HUES64 (cell line): Measurements from ENCODE around the gene NINJ2.

Experiments used
- H3K27ac ChIP-seq: 2 replicates; pipeline ENCODE4 v1.7.0; 2013; ENCODE audit warnings: low read depth, low read length, inconsistent platforms
- H3K27me3 ChIP-seq: 2 replicates; pipeline ENCODE4 v1.6.1; 2013; ENCODE audit warnings: mild to moderate bottlenecking, low read length; ENCODE audit not compliant: insufficient read depth
- H3K36me3 ChIP-seq: 2 replicates; pipeline ENCODE4 v1.6.1; 2013; ENCODE audit warnings: mild to moderate bottlenecking, low read length; ENCODE audit not compliant: insufficient read depth
- H3K4me1 ChIP-seq: 2 replicates; pipeline ENCODE4 v1.6.1; 2013; ENCODE audit warnings: mild to moderate bottlenecking, low read length, moderate library complexity; ENCODE audit not compliant: insufficient read depth
- H3K4me3 ChIP-seq: 2 replicates; pipeline ENCODE4 v1.5.1; 2013; ENCODE audit warnings: mild to moderate bottlenecking, low read length, moderate library complexity
- H3K9ac ChIP-seq: 2 replicates; pipeline ENCODE4 v1.6.1; 2013; ENCODE audit warnings: mild to moderate bottlenecking, low read depth, low read length
- H3K9me3 ChIP-seq: 2 replicates; pipeline ENCODE4 v1.6.1; 2013; ENCODE audit warnings: low read depth, low read length; ENCODE audit not compliant: insufficient read depth
- WGBS: fragments of 150-250, 120-280 bp; methylation state at CpG from one replicate; pipeline ENCODE4 v1.1.7; 2013; ENCODE audit warnings: missing lambda C conversion rate; 5-methylcytosine and 5-hydroxymethylcytosine counted together

Gene NINJ2

GRCh38 chr12:668090-668481 lies 4.8 kb upstream of the NINJ2 start:
- WGBS: 58% methylated on average over 1 of the region's 1 CpG

GRCh38 chr12:666766-667308 lies 3.6 kb upstream of the NINJ2 start:
- H3K4me3 ChIP-seq: no peak overlapping the region
- peaks cover 17% of the 10 kb centered on the region for H3K4me1 ChIP-seq
- H3K36me3 ChIP-seq: no peaks in the 10 kb centered on the region
- no peaks in the 10 kb centered on the region for H3K9me3 ChIP-seq
- H3K27ac ChIP-seq: no peak overlapping the region
- H3K27me3 ChIP-seq: no peaks in the 10 kb centered on the region
- 87% methylated on average over 7 of the region's 7 CpGs for WGBS
- no peak overlapping the region; the same call in 1 of the 2 replicates for H3K9ac ChIP-seq

More at GRCh38 chr12:668090-668481, 4.8 kb upstream of the NINJ2 start:
- no peaks in the 10 kb centered on the region for H3K27me3 ChIP-seq
- no peak overlapping the region for H3K4me3 ChIP-seq
- peaks cover 17% of the 10 kb centered on the region for H3K4me1 ChIP-seq
- H3K9me3 ChIP-seq: no peaks in the 10 kb centered on the region
- no peaks in the 10 kb centered on the region for H3K36me3 ChIP-seq
- no peak overlapping the region for H3K27ac ChIP-seq
- H3K9ac ChIP-seq: no peak overlapping the region

DNA sequence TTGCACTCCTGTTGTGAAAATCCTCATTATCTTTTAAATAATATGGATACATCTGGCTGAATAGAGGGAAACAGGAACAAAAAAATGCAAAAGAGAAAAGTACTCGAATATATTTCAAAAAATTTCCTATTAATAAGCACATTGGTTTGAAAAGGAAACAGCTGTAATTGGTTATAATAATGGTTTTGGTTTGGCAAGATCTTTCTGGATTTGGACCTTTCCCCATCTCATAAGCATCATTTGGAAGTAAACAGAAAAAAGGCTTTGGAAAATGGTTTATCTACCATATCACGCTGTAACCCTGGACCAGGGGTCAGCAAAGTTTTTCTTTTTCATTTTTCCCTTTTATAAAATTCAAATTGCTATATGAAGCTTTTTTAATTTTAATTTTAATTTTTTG lies 2.8 kb upstream of the NINJ2 start:
- Histone ChIP-seq H3K4me1 (peaks cover 17% of the 10 kb centered on the region), H3K9ac (no peak overlapping the region), H3K36me3 (no peaks in the 10 kb centered on the region), H3K27ac (no peak overlapping the region), H3K4me3 (no peak overlapping the region), H3K9me3 (no peaks in the 10 kb centered on the region), H3K27me3 (no peaks in the 10 kb centered on the region)
- no CpG with 5 or more reads among the region's 2 CpGs for WGBS

- Histone ChIP-seq H3K9ac (no peak overlapping the region), H3K36me3 (no peaks in the 10 kb centered on the region), H3K4me1 (peaks cover 17% of the 10 kb centered on the region), H3K4me3 (no peak overlapping the region), H3K9me3 (no peaks in the 10 kb centered on the region), H3K27me3 (no peaks in the 10 kb centered on the region), H3K27ac (no peak overlapping the region)
- WGBS: 94% methylated on average over 5 of the region's 5 CpGs
Observed at GRCh38 chr12:664779-665092, 1.5 kb upstream of the NINJ2 start.

GRCh38 chr12:664075-664778 lies 982 bp upstream of the NINJ2 start:
- Histone ChIP-seq H3K4me3 (no peak overlapping the region), H3K27me3 (no peaks in the 10 kb centered on the region), H3K36me3 (no peaks in the 10 kb centered on the region), H3K27ac (no peak overlapping the region), H3K9ac (no peak overlapping the region), H3K4me1 (peaks cover 17% of the 10 kb centered on the region), H3K9me3 (no peaks in the 10 kb centered on the region)
- WGBS: 90% methylated on average over 11 of the region's 13 CpGs

- Histone ChIP-seq H3K4me3 (no peak overlapping the region), H3K27ac (no peak overlapping the region), H3K9ac (no peak overlapping the region)
Observed at GRCh38 chr12:662566-663292, 516 bp downstream of the NINJ2 start.

GRCh38 chr12:661720-662486 lies 1.3 kb downstream of the NINJ2 start:
- no peaks in the 10 kb centered on the region for H3K36me3 ChIP-seq
- WGBS: 95% methylated on average over 11 of the region's 11 CpGs
- H3K27ac ChIP-seq: no peak overlapping the region
- H3K27me3 ChIP-seq: no peaks in the 10 kb centered on the region
- H3K4me1 ChIP-seq: peaks cover 4% of the 10 kb centered on the region; the same call in 1 of the 2 replicates
- no peaks in the 10 kb centered on the region for H3K9me3 ChIP-seq
- no peak overlapping the region for H3K9ac ChIP-seq
- no peak overlapping the region for H3K4me3 ChIP-seq

More at GRCh38 chr12:662566-663292, 516 bp downstream of the NINJ2 start:
- Histone ChIP-seq H3K36me3 (no peaks in the 10 kb centered on the region), H3K27me3 (no peaks in the 10 kb centered on the region), H3K4me1 (peaks cover 11% of the 10 kb centered on the region), H3K9me3 (no peaks in the 10 kb centered on the region)
- WGBS: 89% methylated on average over 8 of the region's 8 CpGs

DNA sequence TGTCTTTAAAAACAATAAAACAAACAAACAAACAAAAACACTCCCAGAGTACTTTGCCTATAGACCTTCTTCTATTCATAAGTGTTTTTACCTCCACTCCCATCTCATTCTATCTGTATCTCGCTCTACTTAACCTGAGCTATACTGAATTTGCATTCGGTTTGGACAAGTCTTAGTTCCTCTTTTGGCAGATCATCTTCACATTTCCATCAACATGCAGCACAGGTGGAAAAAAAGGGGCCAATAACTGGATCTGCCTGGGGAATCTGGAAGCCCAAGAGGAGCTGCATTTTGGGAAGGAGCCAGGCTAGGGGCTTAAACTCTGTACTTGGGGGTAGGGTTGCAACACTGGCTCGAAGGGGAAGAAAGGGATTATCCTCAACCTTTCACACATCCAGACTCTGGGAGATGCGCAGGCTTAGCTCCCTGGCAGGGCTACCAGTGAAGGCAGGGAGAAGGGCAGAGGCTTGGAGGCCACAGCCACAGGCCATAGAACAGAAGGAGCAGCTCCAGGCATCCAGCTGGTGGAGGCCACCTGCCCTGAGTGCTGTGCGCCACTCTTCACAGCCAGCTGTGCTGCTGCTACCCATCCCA lies 4.1 kb downstream of the NINJ2 start:
- H3K27me3 ChIP-seq: no peaks in the 10 kb centered on the region
- no peaks in the 10 kb centered on the region for H3K9me3 ChIP-seq
- no peak overlapping the region for H3K27ac ChIP-seq
- WGBS: 92% methylated on average over 4 of the region's 5 CpGs
- H3K4me1 ChIP-seq: no peaks in the 10 kb centered on the region
- no peak overlapping the region for H3K9ac ChIP-seq
- H3K36me3 ChIP-seq: no peaks in the 10 kb centered on the region
- no peak overlapping the region for H3K4me3 ChIP-seq

DNA sequence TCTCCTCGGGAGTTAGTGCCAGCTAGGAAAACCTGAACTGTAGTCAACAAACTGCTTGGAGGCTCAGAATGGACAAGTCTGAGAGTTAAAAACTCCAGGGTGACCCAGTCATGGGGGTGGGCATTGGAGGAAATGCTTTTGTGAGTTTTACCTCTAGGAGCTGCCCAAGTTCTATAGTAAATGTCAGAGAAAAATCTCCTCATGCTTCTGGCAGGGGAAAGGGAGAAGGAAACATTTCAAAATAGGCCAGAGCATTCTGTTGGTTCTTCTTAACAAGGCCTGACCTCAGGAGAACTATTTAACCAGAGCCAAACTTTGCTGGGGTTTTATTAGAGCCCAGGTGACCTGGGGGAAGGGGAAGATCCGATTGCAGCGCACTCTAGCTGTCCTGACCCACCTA lies 12.3 kb downstream of the NINJ2 start:
- no peaks in the 10 kb centered on the region for H3K9me3 ChIP-seq
- no peak overlapping the region for H3K27ac ChIP-seq
- H3K27me3 ChIP-seq: no peaks in the 10 kb centered on the region
- WGBS: 87% methylated on average over 3 of the region's 3 CpGs
- no peaks in the 10 kb centered on the region; the same call in 1 of the 2 replicates for H3K4me1 ChIP-seq
- no peak overlapping the region for H3K9ac ChIP-seq
- no peaks in the 10 kb centered on the region for H3K36me3 ChIP-seq
- no peak overlapping the region for H3K4me3 ChIP-seq

DNA sequence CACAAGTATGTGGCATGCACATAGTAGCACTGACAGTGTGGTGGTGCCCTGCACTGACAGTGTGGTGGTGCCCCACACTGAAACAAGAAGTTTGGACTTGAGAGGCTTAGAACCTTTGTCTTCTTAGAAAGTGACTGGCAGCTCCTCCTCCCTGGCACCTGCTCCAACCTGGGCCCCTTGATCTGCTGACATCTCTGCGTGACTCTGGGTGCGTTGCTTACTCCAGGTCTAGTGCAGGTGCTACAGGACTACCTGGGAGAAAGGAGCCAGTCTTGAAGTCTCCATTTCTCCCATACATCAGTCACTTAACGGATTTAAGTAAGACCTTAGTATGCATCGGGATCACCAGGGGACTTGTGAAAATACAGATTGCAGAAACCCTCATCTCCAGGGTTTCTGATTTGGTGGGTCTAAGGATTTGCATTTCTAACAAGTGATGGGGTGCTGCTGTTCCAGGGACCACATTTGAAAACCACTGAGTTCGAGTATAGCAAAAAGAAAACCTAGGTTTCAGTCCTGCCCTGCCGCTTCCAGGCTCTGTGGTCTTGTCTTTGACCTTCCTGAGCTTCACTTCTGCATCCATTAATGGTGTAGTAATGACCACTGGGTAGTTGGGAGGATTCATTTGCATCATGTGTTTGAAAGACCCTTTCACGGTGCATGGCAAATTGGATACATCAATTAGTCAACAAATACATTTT lies 15.7 kb downstream of the NINJ2 start:
- H3K4me1 ChIP-seq: peaks cover 5% of the 10 kb centered on the region; the same call in 1 of the 2 replicates
- H3K9me3 ChIP-seq: no peaks in the 10 kb centered on the region
- no peak overlapping the region for H3K4me3 ChIP-seq
- 94% methylated on average over 6 of the region's 7 CpGs for WGBS
- H3K27me3 ChIP-seq: peaks cover 5% of the 10 kb centered on the region
- no peak overlapping the region for H3K9ac ChIP-seq
- no peak overlapping the region for H3K27ac ChIP-seq
- H3K36me3 ChIP-seq: no peaks in the 10 kb centered on the region
